Upper lobe of left lung (tissue), 6 donors: ENCODE data around the gene TTK. TPM values are rescaled to one million over a fixed set of nuclear protein-coding genes. Genes with fewer than 3 reads are reported as not detected.

ENCODE experiments used
- ATAC-seq, 2 donors: fragments of 200-7000 bp; cut with Tn5 transposase; one replicate each; pipeline ENCODE4 v1.9.1; 2022; ENCODE audit warnings: mild to moderate bottlenecking in 2 of 2, moderate library complexity in 2 of 2; ENCODE audit not compliant: low FRiP score in 2 of 2
- DNase-seq, 2 donors: peaks; one replicate each; pipeline ENCODE4 v3.0.0-alpha.2; 2019 to 2020
- H3K27ac ChIP-seq, 4 donors: fragments of 200-600 bp; sonication (generic); one replicate each; pipeline ENCODE4 v1.5.1; 2016 to 2019
- H3K27me3 ChIP-seq, 4 donors: fragments of 200-600 bp; sonication (generic); one replicate each; pipeline ENCODE4 v1.5.1; 2017 to 2019
- H3K36me3 ChIP-seq, 4 donors: fragments of 200-600 bp; sonication (generic); one replicate each; pipeline ENCODE4 v1.5.1; 2016 to 2019
- H3K4me1 ChIP-seq, 4 donors: fragments of 200-600 bp; sonication (generic); one replicate each; pipeline ENCODE4 v1.5.1; 2018 to 2019
- H3K4me3 ChIP-seq, 4 donors: fragments of 200-600 bp; sonication (generic); one replicate each; pipeline ENCODE4 v1.5.1; 2017 to 2019; ENCODE audit warnings: mild to moderate bottlenecking in 2 of 4, moderate library complexity in 1 of 4
- H3K9me3 ChIP-seq, 4 donors: fragments of 200-600 bp; sonication (generic); one replicate each; pipeline ENCODE4 v1.5.1; 2018 to 2019
- CTCF ChIP-seq, 6 experiments: fragments of 450-650 bp in 4 of 6; fragments of 200-600 bp in 2 of 6; sonication (generic) in 2 of 6; IDR thresholded peaks; one replicate each; pipeline ENCODE4 v1.5.1; 2016 to 2019; ENCODE audit warnings: antibody characterized with exemption in 6 of 6
- EP300 ChIP-seq, 4 donors: sonication (generic); formaldehyde crosslinking; IDR thresholded peaks; one replicate each; pipeline ENCODE4 v1.5.1; 2017; ENCODE audit warnings: antibody characterized with exemption in 4 of 4, control low read depth in 2 of 4
- POLR2A ChIP-seq, 4 donors: fragments of 450-650 bp; IDR thresholded peaks; one replicate each; pipeline ENCODE4 v1.5.1; 2016 to 2017; ENCODE audit warnings: antibody characterized with exemption in 4 of 4, mild to moderate bottlenecking in 2 of 4
- POLR2AphosphoS5 ChIP-seq, 2 donors: sonication (generic); formaldehyde crosslinking; IDR thresholded peaks; one replicate each; pipeline ENCODE4 v1.5.1; 2017; ENCODE audit warnings: antibody characterized with exemption in 2 of 2
- WGBS, 2 donors: methylation state at CpG; one replicate each; pipeline ENCODE4 v1.1.5; 2017 to 2018; 5-methylcytosine and 5-hydroxymethylcytosine counted together
- total RNA-seq, 6 donors: library from RNA; depleted of rRNA in 4 of 6; stranded (reverse); fragments of >200 nt in 4 of 6; gene quantifications; one replicate each; pipeline versions ENCODE4 v1.1.0 to v1.2.1, GENCODE V29; 2016 to 2021
- donor health status: DM: no; HTN: no; CAD: no; lungs with moderate emphysema.
- donor health status: DM: no; HTN: yes; CAD: no; lungs with severe emphysema.

The TTK gene
- total RNA-seq, result 1 to 10 TPM in 2 of 6 donors, under 1 TPM in 2, not detected in 2; 0.91 to 2.3 (median 1.4) TPM

- peak; percentile 100 for ATAC-seq
- no peaks in the 10 kb centered on the region for H3K36me3 ChIP-seq
- H3K4me1 ChIP-seq, result peaks cover 4 to 14% (median 9%) of the 10 kb centered on the region in 4 donors
- H3K9me3 ChIP-seq, result no peaks in the 10 kb centered on the region
- H3K27ac ChIP-seq, result peak within 1 kb of the TSS; percentile 81 to 91 (median 86)
- TF ChIP-seq POLR2A (IDR thresholded peaks at IDR 0.05) (peak in 2 of 4 donors; percentile 76 to 78), CTCF (IDR thresholded peaks at IDR 0.05) (peak in 1 of 6 experiments; percentile 10), EP300 (IDR thresholded peaks at IDR 0.05) (no peak), POLR2AphosphoS5 (IDR thresholded peaks at IDR 0.05) (peak in 1 of 2 donors; percentile 78)
- whole genome bisulfite sequencing, 2 donors, result 1 to 3% methylated on average over 27 to 56 of the region's 56 CpGs
- H3K4me3 ChIP-seq, result peak within 1 kb of the TSS; percentile 63 to 83 (median 76)
- H3K27me3 ChIP-seq, result no peaks in the 10 kb centered on the region
- DNase-seq, result peak; percentile 93 to 96
Observed at GRCh38 chr6:80004173-80005072, at the start of gene TTK. Gene TTK (plus strand): TSS chr6:80004649. CDS start chr6:80005844, 1,195 bp downstream.

GRCh38 chr6:79954849-79955248 is 49.6 kb upstream of the TTK start:
- ATAC-seq (no peak), DNase-seq (no peak)
- Histone ChIP-seq H3K27me3 (no peaks in the 10 kb centered on the region), H3K9me3 (no peaks in the 10 kb centered on the region), H3K4me3 (no peak overlapping the region), H3K27ac (no peak overlapping the region), H3K36me3 (no peaks in the 10 kb centered on the region), H3K4me1 (no peaks in the 10 kb centered on the region)
- TF ChIP-seq POLR2A (IDR thresholded peaks at IDR 0.05), result no peak
- no peak for TF ChIP-seq POLR2AphosphoS5 (IDR thresholded peaks at IDR 0.05)
- TF ChIP-seq EP300 (IDR thresholded peaks at IDR 0.05), result no peak
- no peak for TF ChIP-seq CTCF (IDR thresholded peaks at IDR 0.05)

GRCh38 chr6:79964607-79965081 is 39.8 kb upstream of the TTK start:
- H3K36me3 ChIP-seq, result no peaks in the 10 kb centered on the region
- WGBS, 2 donors, result 81 to 86% methylated on average over 3 of the region's 3 CpGs
- H3K27ac ChIP-seq, result no peak overlapping the region
- no peak for DNase-seq
- H3K9me3 ChIP-seq, result peaks cover 0 to 2% (median 0%) of the 10 kb centered on the region in 4 donors
- TF ChIP-seq POLR2AphosphoS5 (IDR thresholded peaks at IDR 0.05) (no peak), POLR2A (IDR thresholded peaks at IDR 0.05) (no peak), CTCF (IDR thresholded peaks at IDR 0.05) (no peak), EP300 (IDR thresholded peaks at IDR 0.05) (no peak)
- ATAC-seq, result no peak
- H3K4me3 ChIP-seq, result no peak overlapping the region
- no peaks in the 10 kb centered on the region for H3K4me1 ChIP-seq
- H3K27me3 ChIP-seq, result no peaks in the 10 kb centered on the region

- DNase-seq (no peak), ATAC-seq (no peak)
- H3K4me1 ChIP-seq, result no peaks in the 10 kb centered on the region
- peaks cover 0 to 5% (median 0%) of the 10 kb centered on the region in 4 donors for H3K9me3 ChIP-seq
- no peaks in the 10 kb centered on the region for H3K27me3 ChIP-seq
- no peak overlapping the region for H3K27ac ChIP-seq
- no peak overlapping the region for H3K4me3 ChIP-seq
- no peaks in the 10 kb centered on the region for H3K36me3 ChIP-seq
- no peak for TF ChIP-seq EP300 (IDR thresholded peaks at IDR 0.05)
Observed at GRCh38 chr6:79967178-79967577, 37.3 kb upstream of the TTK start.

GRCh38 chr6:79969784-79970183 is 34.7 kb upstream of the TTK start:
- ATAC-seq (no peak), DNase-seq (no peak)
- H3K27me3 ChIP-seq, result no peaks in the 10 kb centered on the region
- no peaks in the 10 kb centered on the region for H3K36me3 ChIP-seq
- TF ChIP-seq EP300 (IDR thresholded peaks at IDR 0.05), result no peak
- no peak for TF ChIP-seq CTCF (IDR thresholded peaks at IDR 0.05)
- no peak for TF ChIP-seq POLR2A (IDR thresholded peaks at IDR 0.05)
- no peak for TF ChIP-seq POLR2AphosphoS5 (IDR thresholded peaks at IDR 0.05)
- 86 to 89% methylated on average over 5 of the region's 5 CpGs for WGBS, 2 donors
- H3K4me1 ChIP-seq, result no peaks in the 10 kb centered on the region
- H3K4me3 ChIP-seq, result no peak overlapping the region
- H3K9me3 ChIP-seq, result peaks cover 0 to 5% (median 0%) of the 10 kb centered on the region in 4 donors
- no peak overlapping the region for H3K27ac ChIP-seq
